H1 (cell line): ENCODE measurements around the gene RPTOR. TPM values are rescaled to one million over a fixed set of nuclear protein-coding genes. Genes with fewer than 3 reads are reported as not detected.

ENCODE experiments used
- CTCF ChIA-PET: fragments of 300-600 bp; sonication (Branson Sonifier 250); formaldehyde crosslinking; loops from one replicate; lab custom pipeline; 2021; ENCODE audit not compliant: partially characterized antibody; lab: Charles Lee
- POLR2A ChIA-PET: fragments of 300-600 bp; sonication (Branson Sonifier 250); formaldehyde crosslinking; loops from one replicate; lab custom pipeline; 2021; ENCODE audit warnings: inconsistent platforms; ENCODE audit not compliant: partially characterized antibody; lab: Charles Lee
- DNase-seq, 2 experiments: peaks; one replicate each; pipeline versions ENCODE4 v3.0.0 to v3.0.0-alpha.2; 2010 to 2022; ENCODE audit warnings: low spot score in 2 of 2, low read depth in 1 of 2, mixed read lengths in 1 of 2
- FAIRE-seq: peaks from 2 replicates; lab custom pipeline; 2011; peaks lifted over from hg19 to GRCh38; lab: Jason Lieb, UNC
- H2AFZ ChIP-seq: 2 replicates; pipeline ENCODE4 v1.8.1; 2012; ENCODE audit warnings: low read length, inconsistent platforms
- H2AK5ac ChIP-seq: 2 replicates; pipeline ENCODE4 v1.6.1; 2013; ENCODE audit warnings: low read depth, low read length
- H2BK120ac ChIP-seq: replicated peaks from 2 replicates; pipeline ENCODE3; 2013; ENCODE audit warnings: low read depth, low read length, inconsistent platforms
- H2BK12ac ChIP-seq: 2 replicates; pipeline ENCODE4 v1.6.1; 2013; ENCODE audit warnings: low read depth, low read length
- H2BK15ac ChIP-seq: 2 replicates; pipeline ENCODE4 v1.6.1; 2013; ENCODE audit warnings: low read length
- H2BK20ac ChIP-seq: 2 replicates; pipeline ENCODE4 v1.6.1; 2013; ENCODE audit warnings: low read length
- H2BK5ac ChIP-seq: 2 replicates; pipeline ENCODE4 v1.6.1; 2013; ENCODE audit warnings: low read depth, low read length
- H3K14ac ChIP-seq: 2 replicates; pipeline ENCODE4 v1.6.1; 2013; ENCODE audit warnings: inconsistent platforms; ENCODE audit not compliant: insufficient read length
- H3K18ac ChIP-seq: 2 replicates; pipeline ENCODE4 v1.6.1; 2013; ENCODE audit warnings: low read length; ENCODE audit errors: extremely low read depth
- H3K23ac ChIP-seq: 2 replicates; pipeline ENCODE4 v1.6.1; 2013; ENCODE audit warnings: inconsistent platforms; ENCODE audit not compliant: insufficient read length
- H3K23me2 ChIP-seq: 2 replicates; pipeline ENCODE4 v1.6.1; 2013; ENCODE audit warnings: low read depth, low read length
- H3K27ac ChIP-seq: 2 replicates; pipeline ENCODE4 v1.6.1; 2011; ENCODE audit warnings: low read depth, low read length, inconsistent platforms
- H3K27me3 ChIP-seq, 4 experiments: replicated peaks in 1 of 4; 1 replicate in 1 of 4; 2 replicates in 3 of 4; pipeline versions ENCODE4 v1.6.1 to v1.8.1; 2011 to 2013; ENCODE audit warnings: low read length in 3 of 4, mild to moderate bottlenecking in 3 of 4, inconsistent platforms in 2 of 4, mixed read lengths in 2 of 4, moderate library complexity in 1 of 4; ENCODE audit not compliant: control insufficient read depth in 3 of 4, insufficient read depth in 3 of 4; ENCODE audit errors: extremely low read depth in 1 of 4
- H3K36me3 ChIP-seq, 4 experiments: 2 replicates each; pipeline versions ENCODE4 v1.6.1 to v1.8.1; 2011 to 2013; ENCODE audit warnings: mild to moderate bottlenecking in 4 of 4, low read length in 3 of 4, moderate library complexity in 2 of 4, control low read depth in 1 of 4, inconsistent platforms in 1 of 4; ENCODE audit not compliant: insufficient read depth in 4 of 4, control insufficient read depth in 2 of 4
- H3K4ac ChIP-seq: replicated peaks from 2 replicates; pipeline ENCODE3; 2013; ENCODE audit warnings: low read length, low read depth, mixed read lengths, inconsistent platforms; ENCODE audit not compliant: insufficient read length
- H3K4me1 ChIP-seq, 4 experiments: replicated peaks in 1 of 4; 1 replicate in 1 of 4; 2 replicates in 3 of 4; pipeline versions ENCODE4 v1.6.1 to v1.8.1; 2011 to 2013; ENCODE audit warnings: low read length in 3 of 4, inconsistent platforms in 2 of 4, mixed read lengths in 1 of 4; ENCODE audit not compliant: insufficient read depth in 4 of 4, control insufficient read depth in 3 of 4
- H3K4me2 ChIP-seq, 2 experiments: 2 replicates each; pipeline versions ENCODE4 v1.6.1 to v1.8.1; 2011 to 2013; ENCODE audit warnings: low read depth in 2 of 2, low read length in 2 of 2, control low read depth in 1 of 2, inconsistent platforms in 1 of 2, mild to moderate bottlenecking in 1 of 2; ENCODE audit not compliant: insufficient read depth in 1 of 2
- H3K4me3 ChIP-seq, 4 experiments: fragments of 200-600, 300-600 bp in 1 of 4; sonication (generic), shearing (Covaris generic), sonication (Bioruptor Twin) in 1 of 4; 2 replicates each; pipeline versions ENCODE4 v1.5.1 to v1.8.1; 2011 to 2016; ENCODE audit warnings: low read length in 4 of 4, low read depth in 3 of 4, control low read depth in 2 of 4, inconsistent platforms in 2 of 4, mild to moderate bottlenecking in 2 of 4, mixed read lengths in 1 of 4, moderate library complexity in 1 of 4; ENCODE audit not compliant: insufficient read depth in 2 of 4; ENCODE audit errors: extremely low read depth in 1 of 4
- H3K56ac ChIP-seq: replicated peaks from 2 replicates; pipeline ENCODE3; 2013; ENCODE audit warnings: low read depth, mild to moderate bottlenecking, mixed read lengths, low read length, inconsistent platforms; ENCODE audit not compliant: insufficient read length
- H3K79me1 ChIP-seq: 2 replicates; pipeline ENCODE4 v1.6.1; 2013; ENCODE audit warnings: low read depth, low read length, control low read depth
- H3K79me2 ChIP-seq, 2 experiments: 2 replicates each; pipeline versions ENCODE4 v1.6.1 to v1.8.1; 2012 to 2013; ENCODE audit warnings: low read length in 2 of 2, mild to moderate bottlenecking in 2 of 2, inconsistent platforms in 1 of 2; ENCODE audit not compliant: insufficient read depth in 2 of 2, control insufficient read depth in 1 of 2
- H3K9ac ChIP-seq, 4 experiments: replicated peaks in 1 of 4; 1 replicate in 1 of 4; 2 replicates in 3 of 4; pipeline versions ENCODE4 v1.6.1 to v1.8.1; 2011 to 2013; ENCODE audit warnings: low read depth in 3 of 4, low read length in 3 of 4, control low read depth in 2 of 4, mild to moderate bottlenecking in 2 of 4, moderate library complexity in 2 of 4, inconsistent platforms in 1 of 4; ENCODE audit errors: extremely low read depth in 1 of 4
- H3K9me3 ChIP-seq, 2 experiments: 2 replicates each; pipeline versions ENCODE4 v1.6.1 to v1.8.1; 2012 to 2013; ENCODE audit warnings: mild to moderate bottlenecking in 2 of 2, moderate library complexity in 2 of 2, control low read depth in 1 of 2, inconsistent platforms in 1 of 2, low read depth in 1 of 2, low read length in 1 of 2, mixed read lengths in 1 of 2; ENCODE audit not compliant: insufficient read depth in 2 of 2
- H4K20me1 ChIP-seq, 2 experiments: replicated peaks in 1 of 2; 2 replicates each; pipeline versions ENCODE3 to v1.8.1; 2011 to 2013; ENCODE audit warnings: inconsistent platforms in 2 of 2, low read length in 2 of 2, mild to moderate bottlenecking in 1 of 2; ENCODE audit not compliant: insufficient read depth in 2 of 2, control insufficient read depth in 1 of 2
- H4K5ac ChIP-seq: 2 replicates; pipeline ENCODE4 v1.6.1; 2013; ENCODE audit warnings: low read length, low read depth, mixed read lengths, inconsistent platforms; ENCODE audit not compliant: insufficient read length
- H4K8ac ChIP-seq: 2 replicates; pipeline ENCODE4 v1.8.0; 2013; ENCODE audit warnings: mild to moderate bottlenecking, moderate library complexity, low read length, inconsistent platforms; ENCODE audit not compliant: insufficient read depth; ENCODE audit errors: extremely low read depth
- H4K91ac ChIP-seq: replicated peaks from 2 replicates; pipeline ENCODE3; 2013; ENCODE audit warnings: low read length, mixed read lengths, inconsistent platforms; ENCODE audit not compliant: insufficient read length
- BRCA1 ChIP-seq: IDR thresholded peaks from 2 replicates; pipeline ENCODE4 v1.6.1; 2012; ENCODE audit warnings: low read depth, low read length, improper control_type of control experiment
- CEBPB ChIP-seq: IDR thresholded peaks from 2 replicates; pipeline ENCODE4 v1.6.1; 2012; ENCODE audit warnings: low read depth, low read length
- EZH2 ChIP-seq: fragments of 200-600 bp; sonication (generic); IDR thresholded peaks from 2 replicates; pipeline ENCODE4 v1.7.1; 2012; ENCODE audit warnings: low read depth, mild to moderate bottlenecking, moderate library complexity, low read length, inconsistent platforms; ENCODE audit not compliant: severe bottlenecking
- GABPA ChIP-seq: IDR thresholded peaks from 2 replicates; pipeline ENCODE4 v1.6.1; 2011; ENCODE audit warnings: mild to moderate bottlenecking, low read length, moderate library complexity, borderline replicate concordance; ENCODE audit not compliant: insufficient read depth
- POLR2AphosphoS5 ChIP-seq: IDR thresholded peaks from 2 replicates; pipeline ENCODE4 v1.6.1; 2011; ENCODE audit warnings: low read depth, low read length
- RFX5 ChIP-seq: IDR thresholded peaks from 2 replicates; pipeline ENCODE4 v1.6.1; 2011; ENCODE audit warnings: low read depth, low read length, improper control_type of control experiment, borderline replicate concordance
- SUZ12 ChIP-seq: fragments of 200-600 bp; sonication (generic); IDR thresholded peaks from 2 replicates; pipeline ENCODE4 v1.6.1; 2012; ENCODE audit warnings: mild to moderate bottlenecking, inconsistent platforms, low read length, moderate library complexity, mixed read lengths
- TEAD4 ChIP-seq: IDR thresholded peaks from 2 replicates; pipeline ENCODE4 v1.6.1; 2012; ENCODE audit warnings: low read depth, low read length, inconsistent platforms, mixed read lengths
- WGBS, 2 experiments: shearing (Covaris generic) in 1 of 2; methylation state at CpG; one replicate each; pipeline versions ENCODE4 v1.1.6 to v1.1.7; 2013 to 2015; ENCODE audit warnings: low lambda C conversion rate in 2 of 2, mixed read lengths in 2 of 2, inconsistent platforms in 1 of 2, low coverage in 1 of 2, missing lambda C conversion rate in 1 of 2; ENCODE audit not compliant: insufficient replicate concordance in 2 of 2, insufficient coverage in 1 of 2, insufficient read length in 1 of 2; ENCODE audit errors: extremely low coverage in 1 of 2, missing lambda C conversion rate in 1 of 2; 5-methylcytosine and 5-hydroxymethylcytosine counted together
- polyA plus RNA-seq, 7 experiments: library from polyadenylated mRNA; depleted of rRNA in 3 of 7; stranded (reverse) in 5 of 7; unstranded in 2 of 7; fragments of >200 nt in 5 of 7; fragments of 200-250 nt in 2 of 7; gene quantifications; 1 replicate in 5 of 7; 2 replicates in 1 of 7; 4 replicates in 1 of 7; pipeline versions ENCODE4 v1.2.1 to v1.2.3, GENCODE V29; 2011 to 2013; ENCODE audit warnings: missing spikeins in 2 of 7, mixed read lengths in 2 of 7
- total RNA-seq: library from RNA; stranded (reverse); fragmentation: NEBNext Ultra II Directional; extraction: Animal tissue kit (Norgen Biotek cat#: 25700); gene quantifications from 2 replicates; pipeline ENCODE4 v1.2.1, GENCODE V29; 2021
- TF ChIP-seq, protein P1 (sequence below), 3 experiments: IDR thresholded peaks; 1 replicate in 2 of 3; 2 replicates in 1 of 3; pipeline versions ENCODE4 v1.5.1 to v1.6.1; 2011; ENCODE audit warnings: low read length in 3 of 3, mild to moderate bottlenecking in 3 of 3, inconsistent platforms in 2 of 3, low read depth in 1 of 3, moderate library complexity in 1 of 3; ENCODE audit not compliant: insufficient read depth in 1 of 3; ENCODE audit errors: control extremely low read depth in 1 of 3
- TF ChIP-seq, protein P2 (sequence below): IDR thresholded peaks from 2 replicates; pipeline ENCODE4 v1.6.1; 2012; ENCODE audit warnings: inconsistent platforms

Gene RPTOR
- total and polyA plus RNA-seq, 2 of the 8 experiments (the other 6 are each of a cell fraction or from before 2014, with no cell fraction given) = 6.9 to 28.7 TPM

DNA sequence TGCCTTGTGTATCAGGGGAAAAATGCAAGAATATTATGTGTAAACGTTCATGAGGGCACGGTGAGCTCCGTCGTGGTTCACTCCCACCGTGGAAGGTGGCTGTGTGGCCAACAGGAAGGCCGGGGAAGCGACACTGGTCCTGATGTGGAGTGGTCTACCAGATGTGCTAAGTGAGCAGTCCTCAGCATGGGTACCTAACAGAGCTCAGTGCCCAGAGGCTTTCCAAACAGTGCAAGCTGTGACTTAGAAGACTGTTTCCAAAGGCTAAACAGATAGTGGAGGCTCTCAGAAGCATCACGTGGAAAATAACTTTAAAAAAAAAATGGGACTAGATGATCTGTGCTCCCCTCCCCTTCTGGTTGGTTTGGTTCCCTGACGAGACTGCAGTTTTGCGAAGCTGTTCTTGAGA is 247.7 kb downstream of the RPTOR start:
- 95% methylated on average over 10 of the region's 10 CpGs; no CpG with 5 or more reads in 1 of the 2 experiments for WGBS, 2 experiments
- CTCF ChIA-PET = interaction anchor here (0.5 to 1.9 kb wide), 5 partner anchors 15 to 308 kb away, joined by 3 to 5 read pairs (median 3); no protein-coding TSS in a partner anchor
- H3K4me1 ChIP-seq = peaks cover 0 to 4% (median 0%) of the 10 kb centered on the region in 4 experiments; a peak in 2 of 7 replicates

More for the DNA sequence above, 247.7 kb downstream of the RPTOR start:
- Histone ChIP-seq H2BK20ac (no peak overlapping the region), H2AFZ (no peak overlapping the region), H3K4ac (no peak overlapping the region), H4K8ac (no peak overlapping the region), H3K27me3 (no peaks in the 10 kb centered on the region), H3K23me2 (no peaks in the 10 kb centered on the region), H3K9me3 (no peaks in the 10 kb centered on the region), H3K4me2 (no peak overlapping the region), H3K27ac (no peak overlapping the region), H3K36me3 (no peaks in the 10 kb centered on the region), H2BK5ac (no peak overlapping the region), H3K79me1 (no peaks in the 10 kb centered on the region), H3K14ac (no peak overlapping the region), H3K4me3 (no peak overlapping the region), H3K18ac (no peak overlapping the region), H4K20me1 (peaks cover 0 to 2% of the 10 kb centered on the region in 2 experiments), H2BK120ac (no peak overlapping the region), H3K56ac (no peak overlapping the region), H2AK5ac (no peak overlapping the region), H3K9ac (no peak overlapping the region), H4K91ac (no peak overlapping the region), H2BK12ac (no peak overlapping the region), H3K23ac (no peak overlapping the region), H2BK15ac (no peak overlapping the region), H4K5ac (no peak overlapping the region), H3K79me2 (no peaks in the 10 kb centered on the region)
- TF ChIP-seq GABPA (no peak), TEAD4 (no peak), BRCA1 (no peak), CEBPB (no peak), EZH2 (no peak), SUZ12 (no peak), RFX5 (no peak), POLR2AphosphoS5 (no peak)
- TF ChIP-seq, protein P1, sequence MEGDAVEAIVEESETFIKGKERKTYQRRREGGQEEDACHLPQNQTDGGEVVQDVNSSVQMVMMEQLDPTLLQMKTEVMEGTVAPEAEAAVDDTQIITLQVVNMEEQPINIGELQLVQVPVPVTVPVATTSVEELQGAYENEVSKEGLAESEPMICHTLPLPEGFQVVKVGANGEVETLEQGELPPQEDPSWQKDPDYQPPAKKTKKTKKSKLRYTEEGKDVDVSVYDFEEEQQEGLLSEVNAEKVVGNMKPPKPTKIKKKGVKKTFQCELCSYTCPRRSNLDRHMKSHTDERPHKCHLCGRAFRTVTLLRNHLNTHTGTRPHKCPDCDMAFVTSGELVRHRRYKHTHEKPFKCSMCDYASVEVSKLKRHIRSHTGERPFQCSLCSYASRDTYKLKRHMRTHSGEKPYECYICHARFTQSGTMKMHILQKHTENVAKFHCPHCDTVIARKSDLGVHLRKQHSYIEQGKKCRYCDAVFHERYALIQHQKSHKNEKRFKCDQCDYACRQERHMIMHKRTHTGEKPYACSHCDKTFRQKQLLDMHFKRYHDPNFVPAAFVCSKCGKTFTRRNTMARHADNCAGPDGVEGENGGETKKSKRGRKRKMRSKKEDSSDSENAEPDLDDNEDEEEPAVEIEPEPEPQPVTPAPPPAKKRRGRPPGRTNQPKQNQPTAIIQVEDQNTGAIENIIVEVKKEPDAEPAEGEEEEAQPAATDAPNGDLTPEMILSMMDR (IDR thresholded peaks at IDR 0.05; ENCODE audit: control extremely low read depth in 1 of 3, insufficient read depth in 1 of 3, low read depth in 1 of 3, low read length in 3 of 3) = no peak
- TF ChIP-seq, protein P2, sequence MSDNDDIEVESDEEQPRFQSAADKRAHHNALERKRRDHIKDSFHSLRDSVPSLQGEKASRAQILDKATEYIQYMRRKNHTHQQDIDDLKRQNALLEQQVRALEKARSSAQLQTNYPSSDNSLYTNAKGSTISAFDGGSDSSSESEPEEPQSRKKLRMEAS = no peak
- DNase-seq (no peak), FAIRE-seq (no peak)
- POLR2A ChIA-PET = interaction anchor here (0.5 to 1.2 kb wide), 2 partner anchors 36 to 930 kb away, joined by 3 to 4 read pairs; no protein-coding TSS in a partner anchor
